ENCODE results near the gene ENTHD1. TPM values are rescaled to one million over a fixed set of nuclear protein-coding genes. Genes with fewer than 3 reads are reported as not detected.

Gene ENTHD1
- total RNA-seq, 2 donors from 2014 or later = not detected

DNA sequence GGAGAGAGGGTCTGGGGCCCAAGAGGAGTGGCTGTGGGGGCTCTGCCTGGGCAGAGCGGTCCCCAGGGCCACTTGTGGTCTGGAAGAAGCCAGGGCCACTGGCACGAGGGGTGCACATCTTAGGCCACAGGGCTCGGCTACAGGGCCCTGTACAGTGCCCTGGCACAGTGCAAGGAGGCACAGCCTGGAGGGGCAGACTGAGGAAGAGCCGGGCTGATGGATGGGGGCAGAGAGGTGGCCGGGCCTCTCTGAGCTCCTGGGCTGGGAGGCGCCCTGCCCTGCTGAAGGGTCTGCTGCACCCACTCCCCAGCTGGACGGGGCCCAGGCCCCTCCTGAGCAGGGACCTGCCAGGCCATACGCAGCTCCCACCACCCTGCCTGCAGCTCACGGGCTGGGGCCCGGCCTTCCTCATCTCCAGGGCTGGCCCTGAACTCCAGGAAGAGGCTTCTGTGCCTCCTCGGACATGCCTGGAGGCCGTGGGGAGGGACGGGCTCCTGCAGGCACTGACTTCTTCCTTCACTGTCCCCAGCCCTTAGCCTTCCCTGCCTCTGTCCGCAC is 199.5 kb downstream of the ENTHD1 start:
- H3K27me3 ChIP-seq (ENCODE audit: control insufficient read depth, insufficient read depth, low read length, poor library complexity, severe bottlenecking) = no peaks in the 10 kb centered on the region
- no peak overlapping the region for H3K9ac ChIP-seq (ENCODE audit: extremely low read depth, low read length, poor library complexity, severe bottlenecking)
- TF ChIP-seq, protein P1, sequence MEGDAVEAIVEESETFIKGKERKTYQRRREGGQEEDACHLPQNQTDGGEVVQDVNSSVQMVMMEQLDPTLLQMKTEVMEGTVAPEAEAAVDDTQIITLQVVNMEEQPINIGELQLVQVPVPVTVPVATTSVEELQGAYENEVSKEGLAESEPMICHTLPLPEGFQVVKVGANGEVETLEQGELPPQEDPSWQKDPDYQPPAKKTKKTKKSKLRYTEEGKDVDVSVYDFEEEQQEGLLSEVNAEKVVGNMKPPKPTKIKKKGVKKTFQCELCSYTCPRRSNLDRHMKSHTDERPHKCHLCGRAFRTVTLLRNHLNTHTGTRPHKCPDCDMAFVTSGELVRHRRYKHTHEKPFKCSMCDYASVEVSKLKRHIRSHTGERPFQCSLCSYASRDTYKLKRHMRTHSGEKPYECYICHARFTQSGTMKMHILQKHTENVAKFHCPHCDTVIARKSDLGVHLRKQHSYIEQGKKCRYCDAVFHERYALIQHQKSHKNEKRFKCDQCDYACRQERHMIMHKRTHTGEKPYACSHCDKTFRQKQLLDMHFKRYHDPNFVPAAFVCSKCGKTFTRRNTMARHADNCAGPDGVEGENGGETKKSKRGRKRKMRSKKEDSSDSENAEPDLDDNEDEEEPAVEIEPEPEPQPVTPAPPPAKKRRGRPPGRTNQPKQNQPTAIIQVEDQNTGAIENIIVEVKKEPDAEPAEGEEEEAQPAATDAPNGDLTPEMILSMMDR (conservative IDR thresholded peaks at IDR 0.05) = no peak
- no peak overlapping the region for H3K27ac ChIP-seq (ENCODE audit: low read depth, low read length)
- H3K36me3 Mint-ChIP-seq (ENCODE audit: low read depth) = no peaks in the 10 kb centered on the region
- no peak for DNase-seq
- 86 to 91% methylated on average over 5 to 14 of the region's 14 CpGs for WGBS, 2 experiments (ENCODE audit: insufficient coverage in 1 of 2, insufficient read length in 1 of 2)
- peaks cover 3% of the 10 kb centered on the region for H3K27me3 Mint-ChIP-seq (ENCODE audit: insufficient read depth)
- H3K4me3 ChIP-seq (ENCODE audit: low read length) = no peak overlapping the region
- no peaks in the 10 kb centered on the region for H3K36me3 ChIP-seq (ENCODE audit: control insufficient read depth, insufficient read depth, low read length)
- no peak overlapping the region for H3K27ac Mint-ChIP-seq
- no peaks in the 10 kb centered on the region for H3K9me3 ChIP-seq (ENCODE audit: control insufficient read depth, low read length)
- H3K4me1 Mint-ChIP-seq = no peaks in the 10 kb centered on the region
- H3K4me3 Mint-ChIP-seq = no peak overlapping the region
- H3K9me3 Mint-ChIP-seq = no peaks in the 10 kb centered on the region
- no peaks in the 10 kb centered on the region for H3K4me1 ChIP-seq (ENCODE audit: control insufficient read depth, insufficient read depth, low read length)

Other genes starting within 250 kb of the ENTHD1 start
- under 1 TPM; 0.11 to 0.92 TPM for gene GRAP2, start 7.3 kb upstream of the ENTHD1 start, total RNA-seq
- gene TMA7B, start 66.6 kb upstream of the ENTHD1 start, total RNA-seq = not detected
- gene FAM83F, start 101.2 kb upstream of the ENTHD1 start, total RNA-seq = 10 to 100 TPM; 18.9 to 34.1 TPM